SU-DHL-6 (cell line): ENCODE results near the gene C3orf18.

Experiments used
- H2AFZ ChIP-seq: fragments of 200-600 bp; sonication (generic); 2 replicates; pipeline ENCODE4 v1.6.1; 2014; ENCODE audit warnings: low read depth, mild to moderate bottlenecking, moderate library complexity, mixed read lengths, antibody characterized with exemption, low read length; ENCODE audit not compliant: severe bottlenecking
- H3F3A ChIP-seq: fragments of 200-600 bp; shearing (Covaris generic); 2 replicates; pipeline ENCODE4 v1.6.0; 2016; ENCODE audit warnings: antibody characterized with exemption, mild to moderate bottlenecking; ENCODE audit not compliant: insufficient read depth
- H3K27ac ChIP-seq: fragments of 200-600 bp; sonication (generic); 2 replicates; pipeline ENCODE4 v1.5.1; 2016; ENCODE audit warnings: low read depth, mild to moderate bottlenecking, low read length, moderate library complexity, mixed read lengths
- H3K27me3 ChIP-seq: fragments of 200-600 bp; sonication (generic), shearing (Covaris generic); 2 replicates; pipeline ENCODE4 v1.6.0; 2014; ENCODE audit warnings: mild to moderate bottlenecking, low read length
- H3K36me3 ChIP-seq: fragments of 200-600 bp; sonication (generic); 2 replicates; pipeline ENCODE4 v1.6.1; 2014; ENCODE audit warnings: mild to moderate bottlenecking, low read length, mixed read lengths
- H3K4me2 ChIP-seq: fragments of 300-600, 200-600 bp; shearing (Covaris generic), sonication (generic); 2 replicates; pipeline ENCODE4 v1.6.0; 2014; ENCODE audit warnings: low read length, low read depth, mild to moderate bottlenecking; ENCODE audit not compliant: poor library complexity, severe bottlenecking
- H3K4me3 ChIP-seq: fragments of 200-600 bp; sonication (generic); 2 replicates; pipeline ENCODE4 v1.5.1; 2014; ENCODE audit warnings: antibody characterized with exemption, low read length, mild to moderate bottlenecking, mixed read lengths; ENCODE audit not compliant: insufficient read depth, poor library complexity, severe bottlenecking
- H3K79me2 ChIP-seq: fragments of 200-600 bp; sonication (generic); 2 replicates; pipeline ENCODE4 v1.6.1; 2014; ENCODE audit warnings: mild to moderate bottlenecking, low read length, moderate library complexity; ENCODE audit not compliant: insufficient read depth
- H3K9ac ChIP-seq: fragments of 200-600 bp; sonication (generic); 2 replicates; pipeline ENCODE4 v1.7.0; 2014; ENCODE audit warnings: mild to moderate bottlenecking, low read length
- H3K9me2 ChIP-seq: fragments of 200-600 bp; sonication (generic); replicated peaks from 2 replicates; pipeline ENCODE4 v1.6.1; 2014; ENCODE audit warnings: low read length; ENCODE audit not compliant: insufficient read depth
- H3K9me3 ChIP-seq: fragments of 200-600 bp; sonication (generic); 2 replicates; pipeline ENCODE4 v1.6.1; 2014; ENCODE audit warnings: low read length, mixed read lengths; ENCODE audit not compliant: insufficient read depth
- H4K20me1 ChIP-seq: fragments of 200-600 bp; sonication (generic); 2 replicates; pipeline ENCODE4 v1.6.1; 2014; ENCODE audit warnings: low read depth, mild to moderate bottlenecking, antibody characterized with exemption, low read length, moderate library complexity, mixed read lengths
- EZH2phosphoT487 ChIP-seq: fragments of 200-600 bp; sonication (generic), shearing (Covaris generic); conservative IDR thresholded peaks from 2 replicates; pipeline ENCODE4 v1.6.1; 2018; ENCODE audit warnings: mild to moderate bottlenecking, antibody characterized with exemption, low read length, moderate library complexity, mixed read lengths
- TF ChIP-seq, protein P1 (sequence below): fragments of 200-600 bp; sonication (generic); IDR thresholded peaks from one replicate; pipeline ENCODE4 v1.5.1; 2017; ENCODE audit warnings: antibody characterized with exemption, mild to moderate bottlenecking, low read length, moderate library complexity; ENCODE audit not compliant: insufficient read depth, poor library complexity, severe bottlenecking

C3orf18 gene

DNA sequence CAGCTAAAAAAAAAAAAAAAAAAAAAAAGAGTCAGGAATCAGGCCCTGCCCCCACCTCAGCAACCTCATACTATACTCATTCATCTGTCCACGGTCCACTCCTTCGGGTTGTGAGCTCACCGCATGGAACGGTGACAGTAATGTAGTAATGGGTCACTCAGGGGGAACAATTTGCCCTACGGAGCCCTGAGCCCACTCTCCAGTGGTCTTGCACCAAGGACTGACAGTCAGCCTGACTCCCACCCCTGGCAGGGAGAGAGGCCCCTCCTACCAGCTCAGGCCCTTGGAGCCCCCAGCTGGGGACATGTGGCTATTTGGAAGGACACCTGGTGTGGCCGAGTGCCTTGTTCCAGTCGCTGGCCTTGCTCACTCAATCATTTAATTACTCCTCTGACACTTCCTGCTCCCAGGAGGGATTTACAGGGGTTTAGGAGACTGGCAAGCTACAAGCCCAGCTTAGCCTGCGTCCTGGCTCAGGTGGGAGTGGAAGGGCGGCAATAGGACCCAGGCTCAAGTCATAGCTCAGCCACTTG is 44.2 kb downstream of the C3orf18 start:
- no peaks in the 10 kb centered on the region for H3F3A ChIP-seq
- H2AFZ ChIP-seq, result no peak overlapping the region
- H3K27ac ChIP-seq, result no peak overlapping the region
- no peaks in the 10 kb centered on the region for H3K27me3 ChIP-seq
- no peak overlapping the region for H3K4me2 ChIP-seq
- no peaks in the 10 kb centered on the region for H3K79me2 ChIP-seq
- H3K9me3 ChIP-seq, result no peaks in the 10 kb centered on the region
- TF ChIP-seq, protein P1, sequence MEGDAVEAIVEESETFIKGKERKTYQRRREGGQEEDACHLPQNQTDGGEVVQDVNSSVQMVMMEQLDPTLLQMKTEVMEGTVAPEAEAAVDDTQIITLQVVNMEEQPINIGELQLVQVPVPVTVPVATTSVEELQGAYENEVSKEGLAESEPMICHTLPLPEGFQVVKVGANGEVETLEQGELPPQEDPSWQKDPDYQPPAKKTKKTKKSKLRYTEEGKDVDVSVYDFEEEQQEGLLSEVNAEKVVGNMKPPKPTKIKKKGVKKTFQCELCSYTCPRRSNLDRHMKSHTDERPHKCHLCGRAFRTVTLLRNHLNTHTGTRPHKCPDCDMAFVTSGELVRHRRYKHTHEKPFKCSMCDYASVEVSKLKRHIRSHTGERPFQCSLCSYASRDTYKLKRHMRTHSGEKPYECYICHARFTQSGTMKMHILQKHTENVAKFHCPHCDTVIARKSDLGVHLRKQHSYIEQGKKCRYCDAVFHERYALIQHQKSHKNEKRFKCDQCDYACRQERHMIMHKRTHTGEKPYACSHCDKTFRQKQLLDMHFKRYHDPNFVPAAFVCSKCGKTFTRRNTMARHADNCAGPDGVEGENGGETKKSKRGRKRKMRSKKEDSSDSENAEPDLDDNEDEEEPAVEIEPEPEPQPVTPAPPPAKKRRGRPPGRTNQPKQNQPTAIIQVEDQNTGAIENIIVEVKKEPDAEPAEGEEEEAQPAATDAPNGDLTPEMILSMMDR, result no peak
- no peak for TF ChIP-seq EZH2phosphoT487
- no peaks in the 10 kb centered on the region for H4K20me1 ChIP-seq
- no peak overlapping the region for H3K4me3 ChIP-seq
- H3K36me3 ChIP-seq, result no peaks in the 10 kb centered on the region
- no peaks in the 10 kb centered on the region for H3K9me2 ChIP-seq
- H3K9ac ChIP-seq, result no peak overlapping the region

DNA sequence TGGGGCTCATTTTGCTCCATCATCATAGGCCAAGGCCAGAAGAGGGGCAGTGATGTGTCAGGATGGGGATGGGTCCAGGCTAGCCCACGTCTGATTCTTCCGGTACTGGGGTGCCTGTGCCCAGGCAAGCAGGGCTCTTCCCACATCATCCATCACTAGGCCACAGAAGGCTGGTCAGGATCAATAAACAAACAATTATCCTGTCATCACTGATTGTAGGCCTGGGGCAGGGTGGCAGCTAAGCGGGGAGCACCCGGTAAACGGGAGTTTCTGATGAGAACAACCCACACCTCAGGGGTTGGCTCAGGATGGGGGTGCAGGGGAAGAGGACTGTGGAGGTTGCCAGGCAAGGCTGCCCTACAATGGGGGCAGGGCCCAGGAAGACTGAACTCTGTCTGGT is 46.0 kb downstream of the C3orf18 start:
- H3K36me3 ChIP-seq, result no peaks in the 10 kb centered on the region
- H3K27ac ChIP-seq, result no peak overlapping the region
- no peaks in the 10 kb centered on the region for H4K20me1 ChIP-seq
- no peak overlapping the region for H3K4me2 ChIP-seq
- H3K9ac ChIP-seq, result no peak overlapping the region
- TF ChIP-seq, protein P1, result no peak
- no peak for TF ChIP-seq EZH2phosphoT487
- H3K9me3 ChIP-seq, result no peaks in the 10 kb centered on the region
- H3K79me2 ChIP-seq, result no peaks in the 10 kb centered on the region
- H3K27me3 ChIP-seq, result no peaks in the 10 kb centered on the region
- no peaks in the 10 kb centered on the region for H3K9me2 ChIP-seq
- H2AFZ ChIP-seq, result no peak overlapping the region
- no peaks in the 10 kb centered on the region for H3F3A ChIP-seq
- no peak overlapping the region for H3K4me3 ChIP-seq

DNA sequence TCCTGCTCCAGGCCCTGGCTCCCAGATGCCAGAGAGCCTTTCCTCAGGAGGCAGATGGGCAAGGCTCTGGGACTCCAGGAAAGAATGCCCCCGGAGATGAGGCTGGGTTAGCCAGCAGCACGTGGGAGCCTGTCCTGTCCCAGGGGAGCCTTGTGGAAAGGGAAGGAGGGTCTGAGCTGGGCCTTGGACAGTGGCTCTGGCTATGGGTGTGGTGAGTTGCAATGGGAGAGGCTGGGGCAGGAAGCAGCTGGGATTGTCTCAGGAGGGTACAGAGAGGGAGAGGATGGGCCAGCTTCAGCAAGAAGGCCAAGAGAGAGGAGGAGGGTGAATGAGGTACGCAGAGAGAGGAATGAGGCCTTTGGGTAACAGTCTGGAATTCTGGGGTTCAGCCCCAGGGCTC is 46.7 kb downstream of the C3orf18 start:
- Histone ChIP-seq H3K9me2 (no peaks in the 10 kb centered on the region), H3K9me3 (no peaks in the 10 kb centered on the region), H3K9ac (no peak overlapping the region), H3K4me3 (no peak overlapping the region), H3F3A (no peaks in the 10 kb centered on the region), H3K4me2 (no peak overlapping the region), H3K27me3 (no peaks in the 10 kb centered on the region), H2AFZ (no peak overlapping the region), H3K79me2 (no peaks in the 10 kb centered on the region), H3K27ac (no peak overlapping the region), H4K20me1 (no peaks in the 10 kb centered on the region), H3K36me3 (no peaks in the 10 kb centered on the region)
- TF ChIP-seq EZH2phosphoT487, result no peak
- TF ChIP-seq, protein P1, result no peak
